GM12865 (cell line): Measurements from ENCODE around the gene MFRP.

ENCODE experiments used
- DNase-seq: peaks from one replicate; pipeline ENCODE4 v3.0.0; 2010; ENCODE audit warnings: low read depth
- H3K4me3 ChIP-seq: 2 replicates; pipeline ENCODE4 v1.5.1; 2011; ENCODE audit warnings: mild to moderate bottlenecking, low read depth, low read length, control low read depth
- TF ChIP-seq, protein P1 (sequence below): IDR thresholded peaks from 2 replicates; pipeline ENCODE4 v1.5.1; 2011; ENCODE audit warnings: low read length, control low read depth, low read depth, inconsistent platforms; ENCODE audit not compliant: insufficient read depth; ENCODE audit errors: missing control alignments

Gene MFRP

DNA sequence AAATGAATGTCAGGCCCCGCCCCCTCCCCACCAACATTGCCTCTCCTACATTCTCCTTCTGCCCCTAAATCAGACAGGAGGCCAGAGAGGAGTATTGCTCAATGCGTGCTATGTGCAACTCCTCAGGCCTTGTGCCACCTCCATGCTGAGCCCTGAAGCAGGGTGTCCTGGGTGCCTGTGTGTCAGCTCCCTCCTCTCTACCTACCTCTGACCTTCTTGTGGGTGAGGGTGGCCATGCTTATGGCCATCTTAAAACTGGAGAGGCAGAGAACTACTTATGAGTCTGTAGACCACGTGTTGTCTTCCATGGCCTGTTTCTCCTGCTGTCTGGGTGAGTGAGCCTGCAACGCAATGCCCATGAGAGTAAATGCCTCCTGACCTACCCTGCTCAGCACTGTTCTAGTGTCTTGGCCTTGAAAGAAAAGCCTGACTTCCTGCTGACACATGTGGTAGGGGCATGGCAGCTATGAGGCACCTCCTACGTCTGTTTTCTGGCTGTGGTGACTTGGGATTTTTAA lies 40.1 kb downstream of the MFRP start:
- TF ChIP-seq, protein P1, sequence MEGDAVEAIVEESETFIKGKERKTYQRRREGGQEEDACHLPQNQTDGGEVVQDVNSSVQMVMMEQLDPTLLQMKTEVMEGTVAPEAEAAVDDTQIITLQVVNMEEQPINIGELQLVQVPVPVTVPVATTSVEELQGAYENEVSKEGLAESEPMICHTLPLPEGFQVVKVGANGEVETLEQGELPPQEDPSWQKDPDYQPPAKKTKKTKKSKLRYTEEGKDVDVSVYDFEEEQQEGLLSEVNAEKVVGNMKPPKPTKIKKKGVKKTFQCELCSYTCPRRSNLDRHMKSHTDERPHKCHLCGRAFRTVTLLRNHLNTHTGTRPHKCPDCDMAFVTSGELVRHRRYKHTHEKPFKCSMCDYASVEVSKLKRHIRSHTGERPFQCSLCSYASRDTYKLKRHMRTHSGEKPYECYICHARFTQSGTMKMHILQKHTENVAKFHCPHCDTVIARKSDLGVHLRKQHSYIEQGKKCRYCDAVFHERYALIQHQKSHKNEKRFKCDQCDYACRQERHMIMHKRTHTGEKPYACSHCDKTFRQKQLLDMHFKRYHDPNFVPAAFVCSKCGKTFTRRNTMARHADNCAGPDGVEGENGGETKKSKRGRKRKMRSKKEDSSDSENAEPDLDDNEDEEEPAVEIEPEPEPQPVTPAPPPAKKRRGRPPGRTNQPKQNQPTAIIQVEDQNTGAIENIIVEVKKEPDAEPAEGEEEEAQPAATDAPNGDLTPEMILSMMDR, result no peak
- H3K4me3 ChIP-seq, result no peak overlapping the region
- DNase-seq, result no peak

DNA sequence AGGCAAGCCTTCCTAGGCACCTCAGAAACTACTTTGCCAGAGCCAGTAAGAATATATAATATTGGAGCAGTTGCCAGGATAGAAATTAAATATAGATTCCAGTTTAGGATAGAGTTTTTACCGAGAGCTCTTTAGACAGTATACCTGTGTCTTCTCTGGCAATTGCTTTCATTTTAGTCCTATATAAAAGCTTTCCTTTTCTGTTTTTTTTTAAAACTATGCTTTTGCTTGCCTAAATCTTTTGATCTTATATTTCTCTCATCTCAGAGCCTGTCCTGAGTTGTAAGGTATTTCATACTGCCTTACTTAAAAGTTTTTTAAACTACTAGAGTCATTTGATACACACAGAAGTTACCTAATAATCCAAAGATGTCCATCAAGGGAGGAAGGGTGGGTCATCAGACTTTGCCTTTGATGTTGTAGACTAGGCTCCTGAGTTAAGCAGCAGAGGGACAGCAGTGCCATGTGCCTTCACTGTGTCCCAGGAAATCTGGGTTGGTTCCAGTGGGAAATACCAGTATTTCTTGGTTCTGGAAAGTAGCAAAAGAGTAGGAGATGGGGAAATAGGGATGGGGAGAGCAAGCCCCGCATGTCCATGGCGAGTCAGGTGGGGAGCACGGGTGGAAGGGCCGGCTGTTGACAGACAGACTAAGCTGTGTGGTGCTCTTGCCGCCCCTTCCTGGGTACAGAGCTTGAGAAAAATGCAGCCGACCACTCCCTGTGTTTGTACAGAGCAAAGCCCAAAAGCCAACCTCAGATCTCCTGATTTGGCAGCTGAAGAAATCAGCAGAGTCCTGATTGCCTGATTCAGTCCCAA lies 40.7 kb downstream of the MFRP start:
- no peak for DNase-seq
- TF ChIP-seq, protein P1, result no peak
- no peak overlapping the region for H3K4me3 ChIP-seq

DNA sequence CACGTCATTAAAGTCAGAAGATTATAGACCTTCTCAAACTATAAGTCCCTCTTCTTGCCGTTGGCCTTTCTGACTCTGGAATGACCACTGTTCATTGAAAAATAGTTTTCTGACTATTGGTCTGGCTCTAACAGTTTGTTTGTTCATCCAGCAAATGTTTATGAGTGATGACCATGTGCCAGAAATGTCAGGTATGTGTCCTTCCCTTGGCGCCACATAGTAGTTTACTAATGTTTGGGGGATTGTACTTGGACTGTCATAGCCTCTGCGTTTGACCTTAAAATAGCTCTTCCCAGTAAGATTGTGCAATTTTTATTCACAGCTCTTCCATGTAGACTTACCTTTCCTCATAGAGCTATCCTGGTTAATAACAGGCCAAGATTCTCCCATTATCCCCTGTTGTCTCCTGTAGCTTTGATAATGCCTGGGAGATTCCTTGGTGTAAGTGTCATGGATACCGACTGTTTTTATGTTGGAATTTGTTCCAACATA lies 43.2 kb downstream of the MFRP start:
- TF ChIP-seq, protein P1, result no peak
- no peak overlapping the region for H3K4me3 ChIP-seq
- DNase-seq, result no peak

- no peak for DNase-seq
- no peak overlapping the region for H3K4me3 ChIP-seq
- TF ChIP-seq, protein P1, result no peak
Observed at GRCh38 chr11:119300198-119300964, 46.1 kb downstream of the MFRP start.

DNA sequence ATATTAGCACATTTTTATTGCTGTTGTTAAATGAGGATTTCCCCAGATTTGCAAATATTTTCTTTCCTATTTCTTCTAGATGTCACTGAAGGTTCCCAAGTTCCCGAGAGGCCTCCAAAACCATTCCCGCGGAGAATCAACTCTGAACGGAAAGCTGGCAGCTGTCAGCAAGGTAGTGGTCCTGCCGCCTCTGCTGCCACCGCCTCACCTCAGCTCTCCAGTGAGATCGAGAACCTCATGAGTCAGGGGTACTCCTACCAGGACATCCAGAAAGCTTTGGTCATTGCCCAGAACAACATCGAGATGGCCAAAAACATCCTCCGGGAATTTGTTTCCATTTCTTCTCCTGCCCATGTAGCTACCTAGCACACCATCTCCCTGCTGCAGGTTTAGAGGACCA lies 47.1 kb downstream of the MFRP start:
- H3K4me3 ChIP-seq, result no peak overlapping the region
- DNase-seq, result no peak
- TF ChIP-seq, protein P1, result no peak

- no peak for DNase-seq
- no peak overlapping the region for H3K4me3 ChIP-seq
- TF ChIP-seq, protein P1, result no peak
Observed at GRCh38 chr11:119298726-119299125, 47.8 kb downstream of the MFRP start.
